HS-5 (cell line): Measurements from ENCODE around the gene DNTT.

ENCODE experiments used
- DNase-seq: peaks from one replicate; pipeline ENCODE4 v3.0.0-alpha.2; 2012; ENCODE audit warnings: low read depth

The DNTT gene

GRCh38 chr10:96377816-96378294 is 73.6 kb downstream of the DNTT start:
- no peak for DNase-seq

GRCh38 chr10:96378741-96379140 is 74.5 kb downstream of the DNTT start:
- no peak for DNase-seq

DNA sequence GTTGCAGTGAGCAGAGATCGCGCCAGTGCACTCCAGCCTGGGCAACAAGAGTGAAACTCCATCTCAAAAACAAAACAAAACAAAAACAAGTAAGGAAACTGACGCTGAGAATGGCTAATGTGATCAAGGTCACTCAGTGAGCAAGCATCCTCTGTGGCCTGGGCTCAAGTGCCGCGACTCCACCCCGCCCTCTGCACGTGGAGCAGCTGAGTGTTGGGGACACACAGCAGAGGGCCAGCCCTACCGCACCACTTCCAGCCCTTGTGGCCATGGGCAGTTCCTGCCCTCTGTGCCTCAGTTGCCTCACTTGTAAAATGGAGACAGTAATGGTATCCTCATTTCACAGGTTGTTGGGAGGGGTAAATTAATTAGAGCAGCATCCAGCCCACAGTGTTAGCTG is 75.5 kb downstream of the DNTT start:
- no peak for DNase-seq

DNA sequence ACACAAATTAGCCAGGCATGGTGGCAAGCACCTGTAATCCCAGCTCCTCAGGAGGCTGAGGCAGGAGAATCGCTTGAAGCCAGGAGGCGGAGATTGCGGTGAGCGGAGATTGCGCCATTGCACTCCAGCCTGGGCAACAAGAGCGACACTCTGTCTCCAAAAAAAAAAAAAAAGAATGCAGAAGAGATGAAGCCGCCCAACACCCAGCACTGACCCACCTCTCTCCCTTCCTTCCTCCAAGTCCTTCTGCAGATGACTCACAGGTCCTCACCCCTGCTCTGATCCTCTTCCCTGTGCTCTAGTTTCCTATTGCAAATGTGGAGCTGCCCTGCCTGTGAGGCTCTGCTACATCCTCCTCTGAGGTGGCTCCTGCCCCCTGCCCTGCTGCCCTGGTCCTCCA is 76.6 kb downstream of the DNTT start:
- no peak for DNase-seq

DNA sequence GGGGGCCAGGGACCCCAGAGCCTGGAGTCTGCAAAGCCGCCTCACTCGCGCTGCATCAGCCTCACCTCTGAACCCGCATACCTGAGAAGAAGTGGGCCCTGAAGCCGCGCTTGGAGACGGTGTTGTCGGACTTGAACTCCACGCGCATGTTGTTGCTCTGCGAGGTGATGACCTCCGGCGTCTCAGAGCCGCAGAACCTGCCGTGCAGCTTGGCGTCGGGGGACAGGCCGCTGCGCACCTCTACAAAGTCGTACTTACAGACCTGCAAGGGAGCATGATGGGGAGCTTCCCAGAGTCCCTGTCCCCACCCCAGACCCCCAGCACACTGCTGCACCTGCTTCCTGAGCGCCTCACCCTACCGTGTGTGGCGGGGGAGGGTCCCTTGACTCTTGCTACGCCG is 80.3 kb downstream of the DNTT start:
- no peak for DNase-seq

DNA sequence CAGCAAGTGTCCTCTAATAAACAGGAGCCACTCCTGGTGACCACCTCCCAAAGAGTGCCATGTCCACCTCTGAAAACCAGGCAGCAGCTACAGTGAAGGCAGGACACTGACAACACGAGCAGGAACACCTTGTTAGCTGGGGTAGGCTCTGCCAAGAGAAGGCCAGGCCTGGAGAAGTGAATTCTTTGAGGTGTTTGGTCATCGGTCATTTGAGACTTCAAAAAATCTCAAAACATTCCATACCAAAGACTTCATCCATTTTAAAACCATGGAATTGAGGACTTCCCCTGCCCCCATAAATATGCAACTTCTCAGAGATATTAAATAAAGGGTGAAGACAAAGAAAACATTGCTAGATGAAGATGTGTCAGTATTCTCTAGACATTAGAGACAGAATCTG is 82.9 kb downstream of the DNTT start:
- peak; percentile 22 for DNase-seq

- peak; percentile 29 for DNase-seq
Measured at GRCh38 chr10:96387601-96388000, 83.4 kb downstream of the DNTT start.
